K562 (cell line): ENCODE results near the gene DIPK1B. TPM values are rescaled to one million over a fixed set of nuclear protein-coding genes. Genes with fewer than 3 reads are reported as not detected.
A peak's percentile ranks its signal among the peaks of the same experiment; 100 is the strongest.

Source experiments
- ATAC-seq: fragments of 200-7000 bp; cut with Tn5 transposase; 3 replicates; pipeline ENCODE4 v1.9.1; 2020; ENCODE audit warnings: moderate library complexity
- BruUV-seq: library from RNA; stranded (reverse); fragments of 400-500 nt; replicated peaks from 2 replicates; lab custom pipeline; 2021; lab: Mats Ljungman, UMichigan
- CTCF ChIA-PET: fragments of 300-600 bp; formaldehyde crosslinking; extraction: SDS; loops from one replicate; lab custom pipeline; 2021; ENCODE audit warnings: low intra/inter-chr PET ratio; lab: Yijun Ruan, JAX
- POLR2A ChIA-PET: fragments of 300-600, 350-650 bp; sonication (Branson Sonifier 250); formaldehyde crosslinking; extraction: SDS; loops from one replicate; lab custom pipeline; 2021; ENCODE audit warnings: antibody characterized with exemption, inconsistent platforms; lab: Yijun Ruan, JAX
- DNase-seq, 4 experiments: peaks; one replicate each; pipeline versions ENCODE4 v3.0.0 to v3.0.0-alpha.2; 2011 to 2018; ENCODE audit warnings: low spot score in 3 of 4, mixed read lengths in 3 of 4; ENCODE audit errors: extremely low read depth in 1 of 4
- FAIRE-seq: peaks from 2 replicates; lab custom pipeline; 2011; peaks lifted over from hg19 to GRCh38; lab: Jason Lieb, UNC
- H2AFZ ChIP-seq: 2 replicates; pipeline ENCODE4 v1.6.0; 2011; ENCODE audit warnings: low read depth, low read length, control low read depth, inconsistent platforms
- H3K27ac ChIP-seq: fragments of 200-600 bp; 3 replicates; pipeline ENCODE4 v1.8.0; 2011; ENCODE audit warnings: low read depth, mild to moderate bottlenecking, control low read depth, inconsistent platforms, low read length, moderate library complexity, mixed read lengths; ENCODE audit errors: extremely low read depth
- H3K27me3 ChIP-seq, 2 experiments: fragments of 300-600 bp in 1 of 2; 2 replicates in 1 of 2; 3 replicates in 1 of 2; pipeline versions ENCODE4 v1.6.0 to v1.8.0; 2011; ENCODE audit warnings: inconsistent platforms in 2 of 2, low read length in 2 of 2, mild to moderate bottlenecking in 1 of 2, mixed read lengths in 1 of 2, moderate library complexity in 1 of 2; ENCODE audit not compliant: control insufficient read depth in 2 of 2, insufficient read depth in 2 of 2
- H3K36me3 ChIP-seq: fragments of 300-600 bp; 3 replicates; pipeline ENCODE4 v1.8.0; 2011; ENCODE audit warnings: mild to moderate bottlenecking, low read length, inconsistent platforms; ENCODE audit not compliant: control insufficient read depth, insufficient read depth
- H3K4me1 ChIP-seq, 2 experiments: fragments of 200-600 bp in 1 of 2; replicated peaks in 1 of 2; 2 replicates in 1 of 2; 3 replicates in 1 of 2; pipeline versions ENCODE4 v1.5.1 to v1.8.0; 2011; ENCODE audit warnings: inconsistent platforms in 2 of 2, low read length in 2 of 2, mild to moderate bottlenecking in 1 of 2, mixed read lengths in 1 of 2, moderate library complexity in 1 of 2; ENCODE audit not compliant: control insufficient read depth in 2 of 2, insufficient read depth in 2 of 2
- H3K4me2 ChIP-seq: 2 replicates; pipeline ENCODE4 v1.6.1; 2011; ENCODE audit warnings: low read length, control low read depth, inconsistent platforms, mixed read lengths; ENCODE audit not compliant: insufficient read depth
- H3K4me3 ChIP-seq: fragments of 200-600 bp; sonication (generic), shearing (Covaris generic); 2 replicates; pipeline ENCODE4 v1.5.1; 2016; ENCODE audit warnings: control low read depth, inconsistent platforms
- H3K79me2 ChIP-seq: fragments of 200-600 bp; 3 replicates; pipeline ENCODE4 v1.8.0; 2011; ENCODE audit warnings: low read length, inconsistent platforms; ENCODE audit not compliant: control insufficient read depth, insufficient read depth
- H3K9ac ChIP-seq, 2 experiments: 2 replicates each; pipeline versions ENCODE4 v1.6.0 to v1.6.1; 2011; ENCODE audit warnings: low read depth in 2 of 2, low read length in 2 of 2, control low read depth in 1 of 2, inconsistent platforms in 1 of 2, mild to moderate bottlenecking in 1 of 2, mixed read lengths in 1 of 2; ENCODE audit not compliant: insufficient read depth in 1 of 2
- H3K9me1 ChIP-seq: one replicate; pipeline ENCODE4 v1.6.0; 2011; ENCODE audit warnings: inconsistent platforms, mild to moderate bottlenecking, low read length, moderate library complexity; ENCODE audit not compliant: control insufficient read depth, insufficient read depth
- H3K9me3 ChIP-seq: replicated peaks from 2 replicates; pipeline ENCODE4 v1.5.1; 2011; ENCODE audit warnings: low read depth, low read length, inconsistent platforms; ENCODE audit not compliant: control insufficient read depth, insufficient read depth
- H4K20me1 ChIP-seq: replicated peaks from 2 replicates; pipeline ENCODE4 v1.6.1; 2011; ENCODE audit warnings: low read length, inconsistent platforms, mixed read lengths; ENCODE audit not compliant: control insufficient read depth, insufficient read depth
- ETV5 ChIP-seq: sonication (generic); formaldehyde crosslinking; IDR thresholded peaks from 2 replicates; pipeline ENCODE4 v1.4.0; 2020; ENCODE audit warnings: low read depth, mild to moderate bottlenecking, missing genetic modification reagents
- GATAD2B ChIP-seq: fragments of 450-650 bp; IDR thresholded peaks from 2 replicates; pipeline ENCODE4 v1.6.1; 2017; ENCODE audit warnings: mild to moderate bottlenecking, borderline replicate concordance
- NCOA4 ChIP-seq: fragments of 450-650 bp; IDR thresholded peaks from 2 replicates; pipeline ENCODE4 v1.6.1; 2018; ENCODE audit warnings: mild to moderate bottlenecking; ENCODE audit not compliant: partially characterized antibody
- NFE2 ChIP-seq: IDR thresholded peaks from 2 replicates; pipeline ENCODE4 v1.6.1; 2014; ENCODE audit warnings: antibody characterized with exemption, low read depth
- PCBP1 ChIP-seq: fragments of 200-400 bp; formaldehyde crosslinking; IDR thresholded peaks from 2 replicates; pipeline ENCODE4 v1.6.1; 2018; ENCODE audit warnings: mild to moderate bottlenecking, low read depth, low read length; ENCODE audit not compliant: poor library complexity, severe bottlenecking
- PHB ChIP-seq: fragments of 250-450 bp; sonication (Bioruptor Pico); IDR thresholded peaks from 2 replicates; pipeline ENCODE4 v1.5.0; 2021
- POLR2AphosphoS2 ChIP-seq: IDR thresholded peaks from 2 replicates; pipeline ENCODE4 v1.6.1; 2012; ENCODE audit warnings: low read length, improper control_type of control experiment
- YY1 ChIP-seq, 3 experiments: IDR thresholded peaks; 2 replicates each; pipeline ENCODE4 v1.6.1; 2011; ENCODE audit warnings: low read length in 2 of 3, mild to moderate bottlenecking in 2 of 3, moderate library complexity in 2 of 3, borderline replicate concordance in 1 of 3, control low read depth in 1 of 3, low read depth in 1 of 3; ENCODE audit not compliant: insufficient read depth in 3 of 3, insufficient replicate concordance in 2 of 3, control insufficient read depth in 1 of 3, insufficient read length in 1 of 3; ENCODE audit errors: extremely low read depth in 1 of 3
- ZBTB7A ChIP-seq: IDR thresholded peaks from 2 replicates; pipeline ENCODE4 v1.6.1; 2011; ENCODE audit warnings: low read depth, mild to moderate bottlenecking, low read length, moderate library complexity, borderline replicate concordance; ENCODE audit not compliant: control insufficient read depth
- ZNF41 ChIP-seq: fragments of 250-450 bp; sonication (Bioruptor Pico); conservative IDR thresholded peaks from 2 replicates; pipeline ENCODE4 v1.4.0; 2020; ENCODE audit warnings: mild to moderate bottlenecking
- ZNF583 ChIP-seq: fragments of 250-450 bp; sonication (Bioruptor Pico); IDR thresholded peaks from 2 replicates; pipeline ENCODE4 v1.4.0; 2020
- ZSCAN32 ChIP-seq: fragments of 450-650 bp; formaldehyde crosslinking; IDR thresholded peaks from 2 replicates; pipeline ENCODE4 v1.4.0; 2020; ENCODE audit warnings: mild to moderate bottlenecking, moderate library complexity
- WGBS: fragments of 100-300 bp; shearing (Covaris generic); methylation state at CpG from one replicate; pipeline ENCODE4 v1.1.6; 2016; ENCODE audit warnings: low coverage, mixed read lengths; ENCODE audit not compliant: insufficient coverage; ENCODE audit errors: missing lambda C conversion rate; 5-methylcytosine and 5-hydroxymethylcytosine counted together
- in situ Hi-C: fragments of 300-500 bp; cut with MboI; formaldehyde crosslinking; loops from 4 replicates; pipeline ENCODE4 v1.15.0; 2018; ENCODE audit warnings: inconsistent platforms, mixed read lengths
- intact Hi-C: fragments of 100-400 bp; cut with micrococcal nuclease; formaldehyde crosslinking; loops from 2 replicates; pipeline ENCODE4 v1.14.2; 2022
- polyA plus RNA-seq, 8 experiments: library from polyadenylated mRNA; depleted of rRNA in 4 of 8; stranded (reverse) in 5 of 8; unstranded in 3 of 8; fragments of >200 nt; fragmentation: Nextera tagmentation in 2 of 8; fragmentation: Illumina TruSeq in 1 of 8; extraction: Ambion mirVana in 2 of 8; extraction: Trizol in 1 of 8; gene quantifications; 2 replicates each; pipeline versions ENCODE4 v1.2.1 to v1.2.3, GENCODE V29; 2011 to 2014; ENCODE audit warnings: inconsistent platforms in 1 of 8, missing spikeins in 1 of 8
- total RNA-seq, 7 experiments: library from RNA; depleted of rRNA in 6 of 7; stranded (reverse); fragments of >200 nt in 6 of 7; fragmentation: Illumina TruSeq in 2 of 7; extraction: Trizol in 2 of 7; gene quantifications; 2 replicates each; pipeline versions ENCODE4 v1.2.1 to v1.2.3, GENCODE V29; 2011 to 2021; ENCODE audit warnings: low replicate concordance in 1 of 7
- TF ChIP-seq, protein P1 (sequence below): fragments of 250-450 bp; sonication (Bioruptor Pico); IDR thresholded peaks from 2 replicates; pipeline ENCODE4 v1.8.0; 2022; ENCODE audit warnings: inconsistent platforms, mild to moderate bottlenecking, moderate library complexity, borderline replicate concordance
- TF ChIP-seq, protein P2 (sequence below), 3 experiments: IDR thresholded peaks in 2 of 3; conservative IDR thresholded peaks in 1 of 3; 2 replicates each; pipeline ENCODE4 v1.5.1; 2011 to 2012; ENCODE audit warnings: low read length in 3 of 3, mild to moderate bottlenecking in 3 of 3, control low read depth in 2 of 3, improper control_type of control experiment in 1 of 3, inconsistent platforms in 1 of 3, low read depth in 1 of 3, mixed read lengths in 1 of 3, moderate library complexity in 1 of 3; ENCODE audit not compliant: insufficient read depth in 2 of 3
- TF ChIP-seq, protein P3 (sequence below): conservative IDR thresholded peaks from 2 replicates; pipeline ENCODE4 v1.6.1; 2011; ENCODE audit warnings: low read depth, mild to moderate bottlenecking, low read length; ENCODE audit not compliant: control insufficient read depth

The DIPK1B gene
- total and polyA plus RNA-seq, 9 of the 15 experiments (the other 6 are each of a cell fraction or from before 2014, with no cell fraction given), result 0.08 to 22.3 (median 5.9) TPM

DNA sequence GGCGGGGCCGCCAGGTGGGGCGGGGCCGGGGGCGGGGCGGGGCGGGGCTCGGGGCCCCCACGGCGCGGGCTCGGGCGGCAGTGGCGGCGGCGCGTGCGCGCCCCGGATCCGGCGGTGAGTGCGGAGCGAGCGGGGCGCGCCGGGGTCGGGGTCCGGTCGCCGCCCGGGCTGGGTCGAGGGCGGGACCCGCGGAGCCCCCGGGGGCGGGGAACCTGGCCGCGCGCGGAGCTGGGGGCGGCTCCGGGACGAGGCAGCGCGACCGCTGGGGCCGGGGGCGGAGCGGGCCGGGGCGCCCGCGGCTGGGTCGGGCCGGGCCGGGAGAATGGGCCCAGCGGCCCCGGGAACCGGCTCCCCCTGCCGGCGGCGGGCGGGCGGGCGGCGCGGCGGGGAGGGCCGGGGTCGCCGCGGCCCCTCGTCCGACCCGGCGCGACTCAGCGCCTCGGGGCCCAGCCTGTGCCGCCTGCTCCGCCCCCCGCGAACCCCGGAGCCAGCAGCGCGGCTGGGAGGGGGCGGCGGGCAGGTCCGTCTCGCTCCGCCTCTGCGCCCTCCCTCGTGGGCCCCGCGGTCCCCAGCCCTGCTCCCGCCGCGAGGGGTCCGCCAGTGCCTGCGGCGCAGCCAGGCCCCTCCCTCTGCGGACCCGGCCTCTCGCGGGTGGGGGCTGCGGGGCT, 46.5 kb upstream of the DIPK1B start:
- H3K27ac ChIP-seq, result peak overlapping the region; percentile 76; the same call in 2 of the 3 replicates
- no TSS peak for BruUV-seq
- peaks cover 18 to 96% of the 10 kb centered on the region in 2 experiments for H3K4me1 ChIP-seq
- POLR2A ChIA-PET, result no interaction called here
- DNase-seq (peak; percentile 65 to 88 (median 84)), FAIRE-seq (no peak), ATAC-seq (no peak; the same call in 2 of the 3 replicates)
- intact Hi-C loops (no loop called here), in situ Hi-C loops (no loop called here)
- H3K9me1 ChIP-seq, result peaks cover 2% of the 10 kb centered on the region
- 0 out of 2 replicates have a peak, but pooled peaks cover 3% of the 10 kb centered on the region for H3K9me3 ChIP-seq
- peaks cover 57% of the 10 kb centered on the region for H4K20me1 ChIP-seq
- H3K27me3 ChIP-seq, result no peaks in the 10 kb centered on the region
- WGBS, result 2% methylated on average over 11 of the region's 109 CpGs
- peaks cover 70% of the 10 kb centered on the region for H3K79me2 ChIP-seq
- peak overlapping the region; percentile 81 for H3K4me3 ChIP-seq
- peak overlapping the region; percentile 32 to 89; a peak in 3 of 4 replicates for H3K9ac ChIP-seq
- CTCF ChIA-PET, result interaction anchor here (0.8 kb wide), 1 partner anchor 20 kb away, joined by 3 read pairs; no protein-coding TSS in a partner anchor
- peak overlapping the region; percentile 59; the same call in 1 of the 2 replicates for H3K4me2 ChIP-seq
- H2AFZ ChIP-seq, result no peak overlapping the region
- peaks cover 68% of the 10 kb centered on the region; the same call in 2 of the 3 replicates for H3K36me3 ChIP-seq
- TF ChIP-seq, protein P1, sequence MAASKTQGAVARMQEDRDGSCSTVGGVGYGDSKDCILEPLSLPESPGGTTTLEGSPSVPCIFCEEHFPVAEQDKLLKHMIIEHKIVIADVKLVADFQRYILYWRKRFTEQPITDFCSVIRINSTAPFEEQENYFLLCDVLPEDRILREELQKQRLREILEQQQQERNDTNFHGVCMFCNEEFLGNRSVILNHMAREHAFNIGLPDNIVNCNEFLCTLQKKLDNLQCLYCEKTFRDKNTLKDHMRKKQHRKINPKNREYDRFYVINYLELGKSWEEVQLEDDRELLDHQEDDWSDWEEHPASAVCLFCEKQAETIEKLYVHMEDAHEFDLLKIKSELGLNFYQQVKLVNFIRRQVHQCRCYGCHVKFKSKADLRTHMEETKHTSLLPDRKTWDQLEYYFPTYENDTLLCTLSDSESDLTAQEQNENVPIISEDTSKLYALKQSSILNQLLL, result no peak
- no peak for TF ChIP-seq POLR2AphosphoS2
- TF ChIP-seq YY1 (IDR thresholded peaks at IDR 0.05; ENCODE audit: borderline replicate concordance in 1 of 3, control insufficient read depth in 1 of 3, extremely low read depth in 1 of 3, insufficient read depth in 3 of 3, insufficient read length in 1 of 3, insufficient replicate concordance in 2 of 3, low read depth in 1 of 3, low read length in 2 of 3), result no peak
- TF ChIP-seq NFE2, result no peak
- TF ChIP-seq ZBTB7A, result peak; percentile 85
- no peak for TF ChIP-seq PHB
- TF ChIP-seq ETV5, result no peak
- peak; percentile 67 for TF ChIP-seq PCBP1
- TF ChIP-seq, protein P2, sequence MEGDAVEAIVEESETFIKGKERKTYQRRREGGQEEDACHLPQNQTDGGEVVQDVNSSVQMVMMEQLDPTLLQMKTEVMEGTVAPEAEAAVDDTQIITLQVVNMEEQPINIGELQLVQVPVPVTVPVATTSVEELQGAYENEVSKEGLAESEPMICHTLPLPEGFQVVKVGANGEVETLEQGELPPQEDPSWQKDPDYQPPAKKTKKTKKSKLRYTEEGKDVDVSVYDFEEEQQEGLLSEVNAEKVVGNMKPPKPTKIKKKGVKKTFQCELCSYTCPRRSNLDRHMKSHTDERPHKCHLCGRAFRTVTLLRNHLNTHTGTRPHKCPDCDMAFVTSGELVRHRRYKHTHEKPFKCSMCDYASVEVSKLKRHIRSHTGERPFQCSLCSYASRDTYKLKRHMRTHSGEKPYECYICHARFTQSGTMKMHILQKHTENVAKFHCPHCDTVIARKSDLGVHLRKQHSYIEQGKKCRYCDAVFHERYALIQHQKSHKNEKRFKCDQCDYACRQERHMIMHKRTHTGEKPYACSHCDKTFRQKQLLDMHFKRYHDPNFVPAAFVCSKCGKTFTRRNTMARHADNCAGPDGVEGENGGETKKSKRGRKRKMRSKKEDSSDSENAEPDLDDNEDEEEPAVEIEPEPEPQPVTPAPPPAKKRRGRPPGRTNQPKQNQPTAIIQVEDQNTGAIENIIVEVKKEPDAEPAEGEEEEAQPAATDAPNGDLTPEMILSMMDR (IDR thresholded peaks at IDR 0.05 in 2 of 3, conservative IDR thresholded peaks at IDR 0.05 in 1 of 3; ENCODE audit: insufficient read depth in 2 of 3, low read depth in 1 of 3, low read length in 3 of 3), result 0 out of 6 replicates have a peak, but pooled peaks of 1 of the 3 experiments have one; percentile 5
- TF ChIP-seq, protein P3, sequence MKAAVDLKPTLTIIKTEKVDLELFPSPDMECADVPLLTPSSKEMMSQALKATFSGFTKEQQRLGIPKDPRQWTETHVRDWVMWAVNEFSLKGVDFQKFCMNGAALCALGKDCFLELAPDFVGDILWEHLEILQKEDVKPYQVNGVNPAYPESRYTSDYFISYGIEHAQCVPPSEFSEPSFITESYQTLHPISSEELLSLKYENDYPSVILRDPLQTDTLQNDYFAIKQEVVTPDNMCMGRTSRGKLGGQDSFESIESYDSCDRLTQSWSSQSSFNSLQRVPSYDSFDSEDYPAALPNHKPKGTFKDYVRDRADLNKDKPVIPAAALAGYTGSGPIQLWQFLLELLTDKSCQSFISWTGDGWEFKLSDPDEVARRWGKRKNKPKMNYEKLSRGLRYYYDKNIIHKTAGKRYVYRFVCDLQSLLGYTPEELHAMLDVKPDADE, result peak; percentile 55; the same call in 1 of the 2 replicates
- TF ChIP-seq ZNF583, result no peak
- 0 out of 2 replicates have a peak, but pooled peaks have one; percentile 51 for TF ChIP-seq GATAD2B
- TF ChIP-seq ZNF41 (CRISPR knock-in tag), result no peak
- no peak for TF ChIP-seq NCOA4
- no peak for TF ChIP-seq ZSCAN32 (CRISPR knock-in tag)
